ENCODE data around the gene RBBP6.
A peak's percentile ranks its signal among the peaks of the same experiment; 100 is the strongest.
"Not testable (repeated sequence)": the region's sequence is repeated elsewhere in the genome, so short reads cannot be mapped to it uniquely, and the experiment has no call there.

The RBBP6 gene

GRCh38 chr16:24562811-24563210 is 23.4 kb downstream of the RBBP6 start:
- DNase-seq: no peak
- no peak for ATAC-seq

- DNase-seq: no peak
- ATAC-seq: no peak
Measured at GRCh38 chr16:24568392-24568791, 29.0 kb downstream of the RBBP6 start.

GRCh38 chr16:24571096-24571495 is 31.7 kb downstream of the RBBP6 start:
- DNase-seq (no peak), ATAC-seq (no peak)

- ATAC-seq (no peak), DNase-seq (no peak)
Measured at GRCh38 chr16:24572069-24572468, 32.7 kb downstream of the RBBP6 start.

GRCh38 chr16:24573141-24573540 is 33.8 kb downstream of the RBBP6 start:
- ATAC-seq (no peak), DNase-seq (no peak)

GRCh38 chr16:24574515-24575485 is 35.4 kb downstream of the RBBP6 start:
- DNase-seq, ATAC-seq: not testable (repeated sequence)

- not testable (repeated sequence) for DNase-seq, ATAC-seq
Measured at GRCh38 chr16:24575791-24576190, 36.4 kb downstream of the RBBP6 start.

- DNase-seq: no peak
- no peak for ATAC-seq
Measured at GRCh38 chr16:24577167-24577566, 37.8 kb downstream of the RBBP6 start.

GRCh38 chr16:24580665-24581064 is 41.3 kb downstream of the RBBP6 start:
- no peak for ATAC-seq
- no peak for DNase-seq

GRCh38 chr16:24583494-24583893 is 44.1 kb downstream of the RBBP6 start:
- ATAC-seq: no peak

GRCh38 chr16:24589997-24590396 is 50.6 kb downstream of the RBBP6 start:
- no peak for DNase-seq

More at GRCh38 chr16:24583494-24583893, 44.1 kb downstream of the RBBP6 start:
- DNase-seq: no peak

GRCh38 chr16:24598777-24599437 is 59.5 kb downstream of the RBBP6 start:
- DNase-seq: no peak
- no peak for ATAC-seq

More at GRCh38 chr16:24589997-24590396, 50.6 kb downstream of the RBBP6 start:
- no peak for ATAC-seq

- no peak for DNase-seq
- ATAC-seq: no peak
Measured at GRCh38 chr16:24609417-24609739, 70.0 kb downstream of the RBBP6 start.

GRCh38 chr16:24609740-24610415 is 70.5 kb downstream of the RBBP6 start:
- DNase-seq (peak; percentile 22), ATAC-seq (no peak)

GRCh38 chr16:24610416-24610755 is 71.0 kb downstream of the RBBP6 start:
- ATAC-seq: peak; percentile 40
- DNase-seq: peak; percentile 19

- ATAC-seq (no peak), DNase-seq (no peak)
Measured at GRCh38 chr16:24611310-24611709, 71.9 kb downstream of the RBBP6 start.

- ATAC-seq: no peak
Measured at GRCh38 chr16:24612656-24613055, 73.3 kb downstream of the RBBP6 start.

GRCh38 chr16:24613267-24613666 is 73.9 kb downstream of the RBBP6 start:
- ATAC-seq, DNase-seq: not testable (repeated sequence)

More at GRCh38 chr16:24612656-24613055, 73.3 kb downstream of the RBBP6 start:
- DNase-seq: no peak

- no peak for ATAC-seq
- no peak for DNase-seq
Measured at GRCh38 chr16:24617502-24617901, 78.1 kb downstream of the RBBP6 start.

Data from stimulated activated naive CD8-positive, alpha-beta T cell treated with anti-CD3 and anti-CD28 coated beads, Interleukin-15, Interleukin-2, amounts not matched to agents 100 U/mL and 50 U/mL, for 24 hours (primary cell).